Retinal pigment epithelial cell (primary cell): Measurements from ENCODE around the gene ASPDH.

Experiments used
- DNase-seq: peaks from one replicate; pipeline ENCODE4 v3.0.0-alpha.2; 2010; ENCODE audit warnings: low read depth
- H3K4me3 ChIP-seq: 2 replicates; pipeline ENCODE4 v1.5.1; 2011; ENCODE audit warnings: mild to moderate bottlenecking, low read length, control low read depth, moderate library complexity
- CTCF ChIP-seq: conservative IDR thresholded peaks from 2 replicates; pipeline ENCODE4 v1.5.1; 2011; ENCODE audit warnings: low read depth, low read length, control low read depth, inconsistent platforms

ASPDH gene

GRCh38 chr19:50481351-50482149 is 32.2 kb downstream of the ASPDH start:
- DNase-seq, result no peak
- no peak overlapping the region for H3K4me3 ChIP-seq
- no peak for TF ChIP-seq CTCF

GRCh38 chr19:50480281-50481111 is 33.2 kb downstream of the ASPDH start:
- DNase-seq, result no peak
- no peak for TF ChIP-seq CTCF
- no peak overlapping the region for H3K4me3 ChIP-seq

DNA sequence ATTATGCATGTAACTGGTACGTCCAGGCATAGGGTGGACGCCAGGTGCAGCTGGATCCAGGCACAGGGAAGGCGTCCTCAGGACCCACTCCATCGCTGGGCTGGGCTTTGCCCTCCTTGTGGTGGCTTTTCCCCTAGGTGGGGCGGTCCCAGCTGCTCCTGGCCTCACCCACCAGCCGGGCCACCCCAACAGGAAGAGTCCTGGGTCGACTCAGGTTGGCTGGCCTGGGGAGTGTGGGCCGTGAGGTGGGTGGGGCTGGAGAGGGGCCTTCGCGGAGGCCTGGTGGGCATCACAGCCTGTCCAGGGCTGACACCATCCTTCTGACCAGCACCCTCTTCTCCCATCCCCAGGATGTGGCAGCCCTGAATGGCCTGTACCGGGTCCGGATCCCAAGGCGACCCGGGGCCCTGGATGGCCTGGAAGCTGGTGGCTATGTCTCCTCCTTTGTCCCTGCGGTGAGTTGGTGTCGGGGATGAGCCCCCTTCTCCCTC is 33.9 kb downstream of the ASPDH start:
- H3K4me3 ChIP-seq, result no peak overlapping the region
- no peak for DNase-seq
- no peak for TF ChIP-seq CTCF

- no peak for DNase-seq
- peak; percentile 60 for TF ChIP-seq CTCF
- no peak overlapping the region for H3K4me3 ChIP-seq
Measured at GRCh38 chr19:50478901-50479715, 34.6 kb downstream of the ASPDH start.

GRCh38 chr19:50477751-50478515 is 35.8 kb downstream of the ASPDH start:
- no peak overlapping the region for H3K4me3 ChIP-seq
- no peak for TF ChIP-seq CTCF
- no peak for DNase-seq

GRCh38 chr19:50476907-50477238 is 36.8 kb downstream of the ASPDH start:
- DNase-seq, result no peak
- H3K4me3 ChIP-seq, result peak overlapping the region; percentile 84
- TF ChIP-seq CTCF, result no peak
